Lower lobe of right lung (tissue), 2 donors: ENCODE data around the gene TMED6. TPM values are rescaled to one million over a fixed set of nuclear protein-coding genes. Genes with fewer than 3 reads are reported as not detected.

Experiments used
- ATAC-seq, 2 donors: fragments of 200-7000 bp; cut with Tn5 transposase; one replicate each; pipeline ENCODE4 v1.9.1; 2020 to 2022; ENCODE audit warnings: mild to moderate bottlenecking in 2 of 2, moderate library complexity in 2 of 2
- DNase-seq: peaks from one replicate; pipeline ENCODE4 v3.0.0-alpha.2; 2020
- H3K27ac ChIP-seq: fragments of 200-600 bp; one replicate; pipeline ENCODE4 v1.8.0; 2022
- H3K27me3 ChIP-seq: fragments of 200-600 bp; one replicate; pipeline ENCODE4 v1.8.0; 2022; ENCODE audit warnings: low read depth
- H3K36me3 ChIP-seq: fragments of 200-600 bp; one replicate; pipeline ENCODE4 v1.8.0; 2022; ENCODE audit warnings: mild to moderate bottlenecking
- H3K4me1 ChIP-seq: fragments of 200-600 bp; one replicate; pipeline ENCODE4 v1.8.0; 2022
- H3K4me3 ChIP-seq: fragments of 200-600 bp; one replicate; pipeline ENCODE4 v1.8.0; 2022; ENCODE audit warnings: mild to moderate bottlenecking
- H3K9me3 ChIP-seq: fragments of 200-600 bp; one replicate; pipeline ENCODE4 v1.8.0; 2022
- intact Hi-C: fragments of 100-400 bp; cut with DNase I; formaldehyde crosslinking; loops from one replicate; pipeline ENCODE4 v1.11.0; 2022
- total RNA-seq: library from RNA; stranded (reverse); fragmentation: NEBNext Ultra II Directional; extraction: Animal tissue kit (Norgen Biotek cat#: 25700); gene quantifications from one replicate; pipeline ENCODE4 v1.2.1, GENCODE V29; 2021
- TF ChIP-seq, protein P1 (sequence below): fragments of 200-600 bp; IDR thresholded peaks from one replicate; pipeline ENCODE4 v1.8.0; 2022; ENCODE audit warnings: antibody characterized with exemption, mild to moderate bottlenecking
- donor health status: DM: no; HTN: yes; CAD: no; lungs with severe emphysema.

TMED6 gene
- total RNA-seq, 1 donor from 2014 or later, result 0.77 TPM

DNA sequence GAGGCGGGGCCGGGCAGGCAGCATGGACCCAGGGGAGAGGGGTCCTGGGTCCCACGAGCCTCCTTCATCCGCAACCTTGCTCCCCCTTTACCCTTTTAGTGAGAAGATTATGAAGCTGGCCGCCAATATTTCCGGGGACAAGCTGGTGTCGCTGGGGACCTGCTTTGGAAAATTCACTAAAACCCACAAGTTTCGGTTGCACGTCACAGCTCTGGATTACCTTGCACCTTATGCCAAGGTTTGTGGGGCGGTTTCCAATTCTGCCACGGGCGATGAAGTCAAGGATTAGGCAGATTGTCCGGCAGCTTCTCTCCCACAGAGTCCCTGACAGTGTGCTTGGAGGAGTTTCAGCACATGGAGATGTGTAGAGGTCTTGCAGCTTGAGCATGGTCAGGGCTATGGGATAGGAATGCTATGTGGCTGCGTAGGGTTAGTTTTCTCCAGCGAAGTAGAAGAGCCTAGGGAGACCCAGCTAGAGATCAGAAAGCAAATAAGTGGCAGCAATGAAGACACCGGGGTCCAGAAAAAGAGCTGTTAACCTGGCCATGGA, 11.4 kb downstream of the TMED6 start:
- DNase-seq, result no peak
- Histone ChIP-seq H3K9me3 (no peaks in the 10 kb centered on the region), H3K27me3 (no peaks in the 10 kb centered on the region), H3K4me1 (peaks cover 35% of the 10 kb centered on the region), H3K27ac (peak overlapping the region; percentile 92), H3K4me3 (peak overlapping the region; percentile 75), H3K36me3 (peaks cover 54% of the 10 kb centered on the region)
- TF ChIP-seq, protein P1, sequence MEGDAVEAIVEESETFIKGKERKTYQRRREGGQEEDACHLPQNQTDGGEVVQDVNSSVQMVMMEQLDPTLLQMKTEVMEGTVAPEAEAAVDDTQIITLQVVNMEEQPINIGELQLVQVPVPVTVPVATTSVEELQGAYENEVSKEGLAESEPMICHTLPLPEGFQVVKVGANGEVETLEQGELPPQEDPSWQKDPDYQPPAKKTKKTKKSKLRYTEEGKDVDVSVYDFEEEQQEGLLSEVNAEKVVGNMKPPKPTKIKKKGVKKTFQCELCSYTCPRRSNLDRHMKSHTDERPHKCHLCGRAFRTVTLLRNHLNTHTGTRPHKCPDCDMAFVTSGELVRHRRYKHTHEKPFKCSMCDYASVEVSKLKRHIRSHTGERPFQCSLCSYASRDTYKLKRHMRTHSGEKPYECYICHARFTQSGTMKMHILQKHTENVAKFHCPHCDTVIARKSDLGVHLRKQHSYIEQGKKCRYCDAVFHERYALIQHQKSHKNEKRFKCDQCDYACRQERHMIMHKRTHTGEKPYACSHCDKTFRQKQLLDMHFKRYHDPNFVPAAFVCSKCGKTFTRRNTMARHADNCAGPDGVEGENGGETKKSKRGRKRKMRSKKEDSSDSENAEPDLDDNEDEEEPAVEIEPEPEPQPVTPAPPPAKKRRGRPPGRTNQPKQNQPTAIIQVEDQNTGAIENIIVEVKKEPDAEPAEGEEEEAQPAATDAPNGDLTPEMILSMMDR, result no peak
- ATAC-seq, result no peak
- intact Hi-C loops, result no loop called here

- H3K4me1 ChIP-seq, result peaks cover 35% of the 10 kb centered on the region
- peak within 1 kb of the TSS; percentile 92 for H3K27ac ChIP-seq
- H3K36me3 ChIP-seq, result peaks cover 61% of the 10 kb centered on the region
- peak; percentile 94 for DNase-seq
- no peaks in the 10 kb centered on the region for H3K27me3 ChIP-seq
- TF ChIP-seq, protein P1, result peak; percentile 88
- peak within 1 kb of the TSS; percentile 75 for H3K4me3 ChIP-seq
- peak; percentile 99 for ATAC-seq
- intact Hi-C loops, result no loop called here
- H3K9me3 ChIP-seq, result no peaks in the 10 kb centered on the region
These were observed 12.1 kb downstream of the TMED6 start, which contains the start of the genes COG8 and NIP7 for GRCh38 chr16:69339289-69340094. COG8 (minus strand) TSS chr16:69339564; CDS start chr16:69339552, 12 bp downstream. NIP7 (plus strand) TSS chr16:69339772; CDS start chr16:69339830, 58 bp downstream.

GRCh38 chr16:69338557-69339288, 12.9 kb downstream of the TMED6 start:
- Histone ChIP-seq H3K36me3 (peaks cover 63% of the 10 kb centered on the region), H3K4me3 (peak overlapping the region; percentile 75), H3K27me3 (no peaks in the 10 kb centered on the region), H3K27ac (peak overlapping the region; percentile 92), H3K4me1 (peaks cover 35% of the 10 kb centered on the region), H3K9me3 (no peaks in the 10 kb centered on the region)
- TF ChIP-seq, protein P1, result no peak
- DNase-seq (no peak), ATAC-seq (no peak)
- intact Hi-C loops, result no loop called here

- no peak for ATAC-seq
- H3K36me3 ChIP-seq, result peaks cover 56% of the 10 kb centered on the region
These were observed 16.9 kb downstream of the TMED6 start for GRCh38 chr16:69334696-69335095.

More at GRCh38 chr16:69334696-69335095, 16.9 kb downstream of the TMED6 start:
- TF ChIP-seq, protein P1, result no peak
- H3K27me3 ChIP-seq, result no peaks in the 10 kb centered on the region
- H3K4me1 ChIP-seq, result peaks cover 29% of the 10 kb centered on the region
- H3K27ac ChIP-seq, result no peak overlapping the region
- no peak overlapping the region for H3K4me3 ChIP-seq
- no peaks in the 10 kb centered on the region for H3K9me3 ChIP-seq
- DNase-seq, result no peak
- intact Hi-C loops, result no loop called here
